ENCODE data around the gene UBR7.

UBR7 gene

DNA sequence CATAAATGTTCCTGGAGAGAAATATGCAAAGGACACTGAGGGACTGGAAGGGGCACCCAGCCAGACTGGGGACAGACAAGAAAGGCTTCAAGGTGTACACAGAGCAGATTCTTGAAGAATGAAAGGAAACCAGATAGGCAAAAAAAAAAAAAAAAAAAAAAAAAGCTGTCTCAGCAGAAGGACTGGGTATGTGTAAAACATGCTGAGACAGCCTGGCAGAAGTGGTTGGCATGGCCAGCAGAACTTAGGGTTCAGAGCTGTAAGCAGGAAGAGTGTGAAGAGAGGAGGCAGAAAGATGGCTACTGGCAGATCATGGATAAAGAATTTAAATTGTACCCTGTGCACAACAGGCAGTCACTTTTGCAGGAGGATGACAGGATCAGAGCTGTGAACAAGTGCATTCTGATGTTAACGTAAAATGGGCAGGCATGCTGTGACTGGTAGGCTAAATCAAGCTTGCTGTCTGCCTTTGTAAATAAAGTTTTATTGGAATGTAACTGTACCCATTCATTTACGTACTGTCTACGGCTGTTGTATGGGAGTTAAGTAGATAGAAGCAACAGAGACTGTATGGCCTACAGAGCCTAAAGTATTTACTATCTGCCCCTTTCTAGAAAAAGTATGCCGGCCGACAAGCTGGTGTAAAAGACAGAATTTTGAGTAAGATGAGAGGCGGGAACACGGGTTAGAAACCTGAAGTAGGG is 42.2 kb downstream of the UBR7 start:
- no peak for DNase-seq (ENCODE audit: low read depth)

DNA sequence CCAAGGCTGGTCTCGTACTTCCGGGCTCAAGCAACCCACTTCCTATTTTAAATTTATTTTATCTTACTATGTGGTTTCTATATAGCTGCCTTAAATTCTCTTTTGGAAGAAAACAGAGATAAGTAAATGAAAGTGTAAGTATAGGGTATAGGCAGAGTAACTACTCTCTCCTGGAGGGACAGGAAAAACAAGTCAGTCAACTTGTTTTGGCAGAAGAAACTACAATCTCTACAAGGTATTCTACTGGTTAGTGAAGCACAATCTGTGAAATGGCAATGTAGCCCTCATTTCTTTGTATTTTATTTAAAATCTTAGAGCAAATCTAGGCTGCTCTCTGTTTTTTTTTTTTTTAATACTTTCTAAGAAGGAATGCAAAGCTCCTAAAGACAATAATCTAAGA is 55.4 kb downstream of the UBR7 start:
- no peak for DNase-seq (ENCODE audit: low read depth)

DNA sequence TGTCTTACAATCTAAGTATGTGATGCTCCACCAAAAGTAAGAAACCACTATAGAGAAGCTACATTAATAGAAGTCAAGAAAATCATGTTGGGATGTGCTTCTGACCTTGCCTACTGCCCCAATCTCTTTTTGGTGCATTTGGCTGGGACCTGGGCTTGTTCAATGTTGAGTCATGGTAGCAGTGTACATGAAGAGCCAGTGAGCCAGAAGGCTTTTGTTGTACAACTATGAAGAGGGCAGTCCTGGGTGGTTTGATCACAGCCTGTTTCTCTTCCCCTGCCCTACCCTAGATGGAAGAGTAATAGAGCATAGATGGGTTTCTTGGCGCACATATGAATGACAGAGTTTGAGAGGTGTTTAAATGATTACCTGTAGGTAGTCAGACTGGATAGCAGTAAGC is 56.4 kb downstream of the UBR7 start:
- no peak for DNase-seq (ENCODE audit: low read depth)

DNA sequence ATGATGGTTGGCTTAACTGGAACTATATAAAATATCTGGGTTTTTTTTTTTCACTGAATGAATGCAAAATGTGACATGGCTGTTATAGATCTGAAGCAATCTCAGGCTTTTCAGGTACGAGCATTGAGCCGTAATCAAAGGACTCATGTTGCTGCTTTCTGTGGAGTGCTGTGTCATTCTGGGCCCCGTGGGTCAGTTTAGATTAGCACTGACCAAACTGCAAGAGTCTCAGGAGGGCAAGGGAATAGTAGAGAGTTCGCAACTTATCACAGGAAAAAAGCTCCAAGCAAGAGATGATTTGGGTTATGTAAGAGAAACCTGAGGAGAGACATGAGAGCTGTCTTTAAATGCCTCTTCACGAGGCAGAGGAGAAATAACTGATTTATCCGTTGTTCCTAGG is 59.1 kb downstream of the UBR7 start:
- DNase-seq (ENCODE audit: low read depth) = no peak

DNA sequence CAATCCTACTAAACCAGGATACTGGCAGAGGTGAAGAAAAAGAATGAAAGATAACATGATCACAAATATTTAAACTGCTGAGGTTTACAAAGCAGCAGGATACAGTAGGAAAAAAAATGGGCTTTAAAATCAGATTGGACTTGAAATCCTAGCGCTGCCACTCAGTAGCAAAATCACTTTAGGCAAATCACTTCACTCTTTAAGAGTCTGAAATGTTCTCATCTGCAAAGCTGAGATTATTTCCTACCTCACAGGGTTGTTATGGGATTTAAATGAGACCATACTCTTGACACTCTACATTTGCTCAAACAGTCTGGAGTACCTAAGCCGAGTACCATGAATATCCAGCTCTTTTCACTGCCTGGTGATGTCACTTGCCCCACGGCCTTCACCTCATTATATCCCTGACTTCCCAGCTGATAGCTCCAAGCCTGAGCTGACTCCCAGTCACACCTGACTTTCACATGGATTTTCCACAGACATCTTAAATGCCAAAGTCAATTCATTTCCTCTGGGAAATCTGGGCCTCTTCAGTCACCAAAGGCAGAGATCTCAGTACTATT is 60.2 kb downstream of the UBR7 start:
- DNase-seq (ENCODE audit: low read depth) = no peak

DNA sequence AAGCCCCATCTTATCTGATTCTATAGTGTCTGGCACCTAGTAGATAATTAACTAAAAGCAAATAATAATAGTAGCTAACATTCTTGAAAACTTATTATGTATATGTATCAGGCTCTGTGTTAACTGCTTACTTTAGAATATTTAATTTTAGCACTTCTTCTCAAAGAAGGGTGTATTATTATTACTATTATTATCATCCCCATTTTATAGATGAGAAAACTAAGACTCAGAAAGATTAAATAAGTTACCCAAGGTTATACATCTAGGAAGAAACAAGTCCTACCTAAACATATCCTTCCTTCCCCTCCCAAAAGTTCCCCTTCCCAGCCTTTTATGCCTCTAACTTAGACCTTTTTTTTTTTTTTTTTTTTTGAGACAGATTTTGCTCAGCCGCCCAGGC is 61.4 kb downstream of the UBR7 start:
- no peak for DNase-seq (ENCODE audit: low read depth)

DNA sequence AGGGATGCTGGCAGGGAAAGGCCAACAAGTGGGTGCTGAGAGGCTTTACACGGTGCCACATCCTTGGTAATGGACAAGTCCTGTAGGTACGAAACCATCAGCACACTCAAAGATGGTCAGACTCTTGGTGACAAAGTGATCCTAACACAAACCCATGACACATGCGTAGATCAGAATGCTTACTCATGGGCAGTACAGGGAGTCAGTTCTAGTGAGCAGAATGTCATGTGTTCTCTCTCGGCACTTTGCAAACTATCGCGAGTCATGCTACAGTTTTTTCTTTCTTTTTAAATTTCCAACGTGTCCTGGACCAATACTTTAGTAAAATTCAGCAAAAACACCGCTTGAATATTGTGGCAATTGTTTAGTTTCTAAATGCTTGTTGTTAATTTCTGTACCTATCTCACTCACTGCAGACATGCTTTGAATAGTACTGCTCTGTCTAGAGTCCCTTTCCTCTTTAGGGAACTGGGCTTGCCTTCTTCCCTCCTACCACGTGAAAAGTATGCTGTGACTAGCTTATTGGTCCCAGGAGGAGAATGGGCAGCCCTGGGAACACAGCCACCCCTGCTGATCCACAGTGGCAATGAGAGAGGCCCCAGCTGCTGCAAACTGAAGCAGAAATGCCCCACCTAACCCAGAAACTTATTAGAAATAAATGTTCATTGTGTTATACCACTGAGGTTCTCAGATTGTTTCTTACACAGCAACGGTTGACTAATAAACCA is 62.4 kb downstream of the UBR7 start:
- no peak for DNase-seq (ENCODE audit: low read depth)

DNA sequence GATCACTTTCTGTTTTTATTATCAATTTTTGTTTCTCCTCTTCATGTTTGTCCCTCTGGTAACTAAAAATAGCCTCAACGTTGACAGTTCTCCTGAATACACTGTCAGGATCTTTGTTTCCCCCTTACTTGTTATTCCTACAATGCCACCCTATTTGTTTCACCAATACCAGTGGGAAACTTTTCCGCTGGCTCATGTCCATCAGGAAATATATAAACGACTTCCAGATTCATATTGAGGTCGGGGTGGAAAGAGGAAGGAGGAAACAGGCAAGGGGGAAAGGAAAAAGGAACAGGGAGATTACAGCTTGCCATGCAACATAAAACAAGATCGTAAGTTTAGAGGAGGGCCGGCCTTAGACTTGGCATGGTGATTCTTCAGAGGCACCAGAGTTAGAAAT is 64.1 kb downstream of the UBR7 start:
- DNase-seq (ENCODE audit: low read depth) = no peak

DNA sequence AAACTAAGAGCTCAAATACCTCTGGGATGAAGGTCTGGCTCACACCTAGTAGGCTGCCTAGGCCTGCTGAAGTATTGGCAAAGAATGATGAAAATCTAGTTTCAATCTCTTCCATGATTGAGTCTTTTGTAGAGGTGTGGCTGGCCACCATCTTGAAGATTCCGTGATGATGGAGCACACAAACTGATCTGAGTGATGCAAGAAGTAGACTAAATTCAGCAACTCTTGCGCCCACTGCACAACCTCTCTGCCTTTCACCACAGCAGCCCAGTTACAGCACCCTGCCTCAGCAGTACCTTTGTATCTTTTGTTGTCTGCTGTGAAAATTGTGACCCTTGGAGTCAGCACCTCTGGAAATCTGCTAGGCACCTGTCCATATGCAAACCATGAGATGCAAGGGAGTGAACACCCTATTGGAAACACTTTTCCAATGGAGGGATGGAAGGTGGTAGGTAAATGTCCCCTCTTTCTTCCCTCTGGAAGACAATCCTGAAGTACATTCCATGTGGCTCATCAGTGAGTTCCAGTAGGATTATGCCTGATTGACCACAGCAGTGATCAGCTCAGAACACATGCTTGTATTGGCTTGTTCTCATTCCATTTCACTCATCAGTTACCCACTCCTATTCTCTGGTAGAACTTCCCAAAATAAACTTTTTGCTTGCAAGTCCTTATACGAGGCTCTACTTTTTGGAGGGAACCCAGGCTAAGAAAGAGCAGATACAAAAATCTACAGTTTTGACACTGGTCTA is 67.2 kb downstream of the UBR7 start:
- DNase-seq (ENCODE audit: low read depth) = no peak

DNA sequence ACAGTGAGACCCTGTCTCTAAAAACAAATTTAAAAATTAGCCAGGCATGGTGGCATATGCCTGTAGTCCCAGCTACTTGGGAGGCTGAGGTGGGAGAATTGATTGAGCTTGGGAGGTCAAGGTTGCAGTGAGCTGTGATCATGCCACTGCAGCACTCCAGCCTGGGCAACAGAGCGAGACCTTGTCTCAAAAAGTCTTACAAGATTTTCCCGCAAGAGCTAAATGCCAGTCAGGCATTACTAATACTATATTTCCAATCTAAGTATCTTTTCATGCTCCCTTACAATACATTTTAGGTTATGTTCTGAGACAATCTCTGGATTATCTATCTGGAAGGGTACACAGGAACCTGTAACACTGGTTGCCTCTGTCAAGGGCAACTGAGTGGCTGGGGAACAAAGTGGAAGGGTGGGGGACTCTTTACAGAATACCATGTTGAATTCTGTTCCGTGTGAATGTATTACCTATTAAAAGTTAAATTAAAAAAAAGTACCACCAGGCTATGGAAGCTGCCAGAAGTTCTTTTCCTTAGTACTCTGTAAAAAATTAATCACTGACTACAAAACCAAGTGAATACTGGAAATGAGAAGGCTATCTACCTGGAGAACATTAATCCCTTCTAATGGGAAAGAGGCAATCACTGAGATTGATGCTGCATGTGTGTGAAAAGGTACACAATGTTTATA is 69.1 kb downstream of the UBR7 start:
- DNase-seq (ENCODE audit: low read depth) = no peak
